Colonic mucosa (tissue), 4 donors: Measurements from ENCODE around the gene LHX4. TPM values are rescaled to one million over a fixed set of nuclear protein-coding genes. Genes with fewer than 3 reads are reported as not detected.

Experiments used
- DNase-seq: peaks from one replicate; pipeline ENCODE4 v3.0.0-alpha.2; 2020
- H3K27ac ChIP-seq: fragments of 200-600 bp; one replicate; pipeline ENCODE4 v1.8.0; 2021
- H3K27me3 ChIP-seq: fragments of 200-600 bp; one replicate; pipeline ENCODE4 v1.8.0; 2021
- H3K36me3 ChIP-seq: fragments of 200-600 bp; one replicate; pipeline ENCODE4 v1.8.0; 2021
- H3K4me1 ChIP-seq: fragments of 200-600 bp; one replicate; pipeline ENCODE4 v1.8.0; 2021; ENCODE audit warnings: mild to moderate bottlenecking
- H3K4me3 ChIP-seq: fragments of 200-600 bp; one replicate; pipeline ENCODE4 v1.8.0; 2021
- H3K9ac ChIP-seq, 2 donors: one replicate each; pipeline ENCODE4 v1.7.0; 2013; ENCODE audit warnings: control low read depth in 2 of 2, low read depth in 2 of 2, low read length in 2 of 2
- H3K9me3 ChIP-seq: fragments of 200-600 bp; one replicate; pipeline ENCODE4 v1.8.0; 2021
- CTCF ChIP-seq: fragments of 200-600 bp; IDR thresholded peaks from one replicate; pipeline ENCODE4 v1.8.0; 2022; ENCODE audit warnings: antibody characterized with exemption, mild to moderate bottlenecking
- intact Hi-C: fragments of 100-400 bp; cut with DNase I; formaldehyde crosslinking; loops from one replicate; pipeline ENCODE4 v1.14.1; 2022
- total RNA-seq, 2 donors: library from RNA; stranded (reverse); fragmentation: NEBNext Ultra II Directional in 1 of 2; extraction: Animal tissue kit (Norgen Biotek cat#: 25700) in 1 of 2; gene quantifications; one replicate each; pipeline ENCODE4 v1.2.1, GENCODE V29; 2021
- donor health status: healthy.
- donor health status: DM: no; HTN: no; CAD: no.
- donor health status: DM: no; HTN: no; CAD: no.

Gene LHX4
- total RNA-seq, 2 donors from 2014 or later, result 0.74 to 0.77 TPM

GRCh38 chr1:180228648-180229482 is 1.2 kb upstream of the LHX4 start:
- Histone ChIP-seq H3K27me3 (peaks cover 76% of the 10 kb centered on the region), H3K27ac (no peak overlapping the region), H3K9me3 (no peaks in the 10 kb centered on the region), H3K36me3 (no peaks in the 10 kb centered on the region), H3K9ac (no peak overlapping the region), H3K4me1 (peaks cover 12% of the 10 kb centered on the region), H3K4me3 (peak overlapping the region; percentile 56)
- DNase-seq, result no peak
- TF ChIP-seq CTCF, result no peak
- intact Hi-C loops, result no loop called here

GRCh38 chr1:180230416-180230790 is 339 bp downstream of the LHX4 start:
- peak overlapping the region; percentile 56 for H3K4me3 ChIP-seq

GRCh38 chr1:180230791-180231505 is 884 bp downstream of the LHX4 start:
- no peak for DNase-seq
- intact Hi-C loops, result no loop called here

More at GRCh38 chr1:180230416-180230790, 339 bp downstream of the LHX4 start:
- TF ChIP-seq CTCF, result no peak
- no peak overlapping the region for H3K9ac ChIP-seq
- intact Hi-C loops, result no loop called here
- DNase-seq, result no peak
- peaks cover 23% of the 10 kb centered on the region for H3K4me1 ChIP-seq
- no peaks in the 10 kb centered on the region for H3K9me3 ChIP-seq
- H3K36me3 ChIP-seq, result no peaks in the 10 kb centered on the region
- H3K27ac ChIP-seq, result no peak overlapping the region
- peaks cover 87% of the 10 kb centered on the region for H3K27me3 ChIP-seq

GRCh38 chr1:180231506-180231921 is 1.4 kb downstream of the LHX4 start:
- TF ChIP-seq CTCF, result no peak
- Histone ChIP-seq H3K27ac (no peak overlapping the region), H3K27me3 (peaks cover 95% of the 10 kb centered on the region), H3K36me3 (no peaks in the 10 kb centered on the region), H3K4me1 (peaks cover 27% of the 10 kb centered on the region), H3K9ac (no peak overlapping the region), H3K4me3 (peak overlapping the region; percentile 56), H3K9me3 (no peaks in the 10 kb centered on the region)
- DNase-seq, result peak; percentile 37
- intact Hi-C loops, result no loop called here

More at GRCh38 chr1:180230791-180231505, 884 bp downstream of the LHX4 start:
- Histone ChIP-seq H3K9ac (no peak overlapping the region), H3K4me3 (peak overlapping the region; percentile 56), H3K9me3 (no peaks in the 10 kb centered on the region), H3K27ac (no peak overlapping the region), H3K27me3 (peaks cover 92% of the 10 kb centered on the region), H3K4me1 (peaks cover 27% of the 10 kb centered on the region), H3K36me3 (no peaks in the 10 kb centered on the region)
- no peak for TF ChIP-seq CTCF

GRCh38 chr1:180231936-180232335 is 1.9 kb downstream of the LHX4 start:
- no peak for TF ChIP-seq CTCF
- Histone ChIP-seq H3K4me1 (peaks cover 27% of the 10 kb centered on the region), H3K36me3 (no peaks in the 10 kb centered on the region), H3K27me3 (peaks cover 95% of the 10 kb centered on the region), H3K9ac (no peak overlapping the region), H3K27ac (no peak overlapping the region), H3K9me3 (no peaks in the 10 kb centered on the region), H3K4me3 (no peak overlapping the region)
- DNase-seq, result no peak
- intact Hi-C loops, result no loop called here
